ENCODE measurements around the gene CNTN4.
"Not testable (repeated sequence)": the region's sequence is repeated elsewhere in the genome, so short reads cannot be mapped to it uniquely, and the experiment has no call there.

Gene CNTN4

GRCh38 chr3:2098398-2099027, at the start of gene CNTN4:
TSS of gene CNTN4 (plus strand) at chr3:2098866.
- no peak for DNase-seq (ENCODE audit: low read depth)

DNA sequence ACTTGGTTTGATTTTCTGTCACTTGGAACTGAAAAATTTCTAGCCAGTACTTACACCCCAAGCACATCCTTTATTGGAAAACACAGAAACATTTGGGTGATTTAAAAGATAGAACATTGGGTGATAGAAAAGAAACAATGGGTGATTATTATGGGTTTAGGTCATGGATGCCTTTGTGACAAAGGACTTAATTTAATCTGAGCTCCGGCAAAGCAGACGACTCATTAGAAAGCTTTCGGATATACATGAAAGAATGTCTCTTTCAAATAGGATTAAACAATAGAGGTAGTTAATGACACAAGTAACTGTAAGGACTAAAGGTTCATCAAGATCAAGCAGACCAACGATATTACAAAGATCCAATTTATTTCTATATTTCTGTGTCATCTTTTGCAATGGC, 37.3 kb upstream of the CNTN4 start:
- no peak for DNase-seq (ENCODE audit: low read depth)

DNA sequence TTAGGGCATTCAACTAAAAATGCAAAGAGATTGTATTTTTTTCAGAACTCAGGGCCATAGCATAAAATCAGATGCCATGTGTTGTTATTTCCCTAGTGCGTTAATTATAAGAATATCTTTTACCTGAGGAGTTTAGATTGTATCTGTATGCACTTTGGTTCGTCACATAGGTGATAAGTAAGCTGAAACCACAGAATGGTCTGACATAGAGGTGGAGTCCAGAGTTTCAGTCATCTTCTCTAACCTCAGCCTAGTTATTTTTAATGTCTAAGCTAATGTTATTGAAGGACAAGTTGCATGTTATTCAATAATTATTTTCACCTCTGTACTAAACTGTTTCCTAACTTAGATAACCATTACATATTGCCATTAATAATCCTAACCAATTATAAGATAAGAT, 27.1 kb upstream of the CNTN4 start:
- no peak for DNase-seq (ENCODE audit: low read depth)

- no peak for DNase-seq (ENCODE audit: low read depth)
These were observed 19.8 kb upstream of the CNTN4 start for GRCh38 chr3:2078821-2079220.

DNA sequence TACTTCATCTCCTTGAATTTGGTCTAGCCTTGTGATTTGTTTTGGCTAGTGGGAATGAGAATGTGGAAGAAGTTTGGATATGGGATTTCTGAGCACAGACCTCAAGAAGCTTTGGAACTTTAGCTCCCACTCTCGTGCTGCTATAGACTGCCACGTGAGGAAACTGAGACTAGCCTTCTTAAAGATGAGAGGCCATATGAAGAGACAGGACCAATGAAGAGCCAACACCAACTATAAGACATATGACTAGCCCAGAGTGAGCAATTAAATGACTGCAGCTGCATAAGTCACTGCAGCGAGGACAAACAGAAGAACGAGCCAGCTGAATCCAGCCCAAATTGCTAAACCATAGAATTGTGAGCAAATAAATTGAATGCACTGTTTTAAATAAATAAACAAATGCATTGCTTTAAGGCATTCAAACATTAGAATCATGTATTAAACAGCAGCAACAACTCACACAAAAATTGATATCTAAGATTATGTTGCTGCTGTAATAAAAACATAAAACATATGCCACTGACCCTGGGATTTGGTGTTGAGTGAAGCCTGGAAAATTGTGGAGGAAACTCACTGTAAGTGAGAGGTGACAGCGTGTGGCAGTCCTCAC, 15.7 kb upstream of the CNTN4 start:
- no peak for DNase-seq (ENCODE audit: low read depth)

DNA sequence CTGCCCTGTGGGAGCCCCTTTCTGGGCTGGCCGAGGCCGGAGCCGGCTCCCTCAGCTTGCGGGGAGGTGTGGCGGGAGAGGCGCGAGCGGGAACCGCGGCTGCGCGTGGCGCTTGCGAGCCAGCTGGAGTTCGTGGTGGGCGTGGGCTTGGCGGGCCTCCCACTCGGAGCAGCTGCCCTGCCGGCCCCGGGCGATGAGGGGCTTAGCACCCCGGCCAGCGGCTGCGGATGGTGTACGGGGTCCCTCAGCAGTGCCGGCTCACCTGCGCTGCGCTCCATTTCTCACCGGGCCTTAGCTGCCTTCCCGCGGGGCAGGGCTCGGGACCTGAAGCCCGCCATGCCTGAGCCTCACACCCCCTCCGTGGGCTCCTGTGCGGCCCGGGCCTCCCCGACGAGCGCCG, 15.1 kb upstream of the CNTN4 start:
- DNase-seq (ENCODE audit: low read depth) = not testable (repeated sequence)

- DNase-seq (ENCODE audit: low read depth) = no peak
These were observed 8.4 kb upstream of the CNTN4 start for GRCh38 chr3:2090095-2090911.

GRCh38 chr3:2092758-2093157, 5.9 kb upstream of the CNTN4 start:
- no peak for DNase-seq (ENCODE audit: low read depth)

- DNase-seq (ENCODE audit: low read depth) = no peak
These were observed 3.7 kb upstream of the CNTN4 start for GRCh38 chr3:2094941-2095340.

DNA sequence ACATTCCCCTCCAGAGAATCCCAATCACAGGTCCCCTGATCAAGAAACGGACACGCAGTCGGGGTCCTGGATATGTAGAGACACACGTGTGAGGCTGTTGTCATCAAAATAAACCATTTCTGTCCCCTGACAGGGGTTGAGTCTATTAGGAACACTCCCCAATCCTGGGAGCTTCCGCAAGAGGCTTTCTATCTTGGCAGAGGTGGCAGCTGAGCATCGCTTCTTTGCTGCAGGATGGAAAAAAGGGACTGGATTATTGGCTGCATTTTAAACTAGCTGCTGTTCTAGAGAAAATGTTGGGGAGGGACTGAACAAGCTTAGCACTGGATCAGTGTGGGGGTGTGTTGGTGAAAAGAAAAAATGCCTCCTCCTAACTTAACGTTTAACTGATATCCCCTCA, 2.5 kb upstream of the CNTN4 start:
- DNase-seq (ENCODE audit: low read depth) = no peak

GRCh38 chr3:2097641-2098191, 950 bp upstream of the CNTN4 start:
- no peak for DNase-seq (ENCODE audit: low read depth)

- DNase-seq (ENCODE audit: low read depth) = no peak
These were observed 484 bp downstream of the CNTN4 start for GRCh38 chr3:2099028-2099671.

DNA sequence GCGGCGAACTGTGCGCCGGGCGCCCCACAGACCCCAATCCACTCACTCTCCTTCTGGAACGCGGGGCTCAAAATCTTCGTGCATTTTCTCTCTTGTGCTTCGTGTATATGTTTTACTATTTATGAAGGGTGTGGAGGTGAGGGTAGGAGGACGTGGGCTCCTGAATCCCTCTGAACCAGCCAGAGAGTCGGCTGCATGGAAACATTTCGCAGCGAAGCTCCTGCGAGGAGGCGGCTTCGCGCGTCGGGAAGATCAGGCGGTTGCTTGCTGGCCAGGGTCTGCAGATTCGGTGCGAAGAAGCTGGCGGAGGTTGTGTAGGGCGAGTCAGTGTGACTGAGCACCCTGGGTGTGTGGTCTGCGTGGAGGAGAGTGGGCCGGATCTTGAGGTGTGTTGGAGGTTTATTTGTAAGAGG, 1.1 kb downstream of the CNTN4 start:
- DNase-seq (ENCODE audit: low read depth) = no peak

- DNase-seq (ENCODE audit: low read depth) = no peak
These were observed 7.8 kb downstream of the CNTN4 start for GRCh38 chr3:2106438-2106837.

DNA sequence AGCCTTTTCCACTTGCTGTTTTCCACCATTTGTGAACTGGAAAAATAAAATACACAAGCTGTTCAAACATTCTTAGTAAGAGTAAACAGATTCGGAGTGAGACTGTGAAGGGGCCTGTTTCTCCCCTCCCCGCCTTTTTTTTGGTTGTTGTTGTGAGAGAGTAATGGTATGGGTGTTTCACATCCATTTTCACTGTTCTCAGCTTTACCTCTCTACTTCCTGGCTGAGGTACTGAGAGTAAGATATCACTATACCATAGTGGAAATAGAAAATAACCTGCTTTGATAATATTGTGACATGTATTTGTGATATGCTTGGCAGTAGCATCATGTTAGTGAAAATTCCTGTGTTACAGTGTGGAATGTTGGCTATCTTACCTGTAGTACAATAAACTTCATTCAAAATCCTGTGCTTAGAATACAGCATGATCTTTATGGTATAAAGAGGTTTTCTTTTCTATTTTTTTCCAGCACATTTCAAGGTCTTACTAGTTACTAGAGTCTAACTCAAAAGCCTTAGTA, 12.0 kb downstream of the CNTN4 start:
- no peak for DNase-seq (ENCODE audit: low read depth)

DNA sequence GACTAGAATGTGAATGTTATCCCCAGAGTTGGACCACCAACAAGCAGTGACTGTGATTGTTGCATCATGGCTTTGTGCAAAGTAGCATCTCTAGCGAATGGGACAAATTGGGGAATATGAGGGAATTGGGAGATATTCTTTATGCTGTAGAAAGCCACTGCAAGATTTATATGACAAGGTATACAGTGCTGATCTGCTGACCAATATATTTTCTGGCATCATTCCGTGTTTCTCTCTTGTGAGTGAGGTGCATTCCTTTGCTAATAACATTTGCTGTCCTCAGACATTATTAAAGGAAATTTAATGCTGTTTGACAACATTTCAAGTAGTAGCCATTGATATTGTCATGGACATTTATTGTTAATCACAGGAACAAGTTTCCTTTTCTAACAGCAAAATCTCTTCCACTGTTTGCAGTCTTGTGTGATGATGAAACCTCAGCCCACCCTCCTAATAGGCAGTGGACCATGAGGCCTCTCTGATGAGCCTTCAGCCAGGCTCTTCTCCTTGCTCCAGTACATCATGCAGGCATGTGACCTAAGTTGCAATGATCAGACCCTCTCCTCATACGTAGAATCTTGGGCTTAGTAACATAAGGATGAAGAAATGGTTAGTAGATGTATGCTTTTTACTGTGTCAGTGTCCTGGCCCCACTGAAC, 16.1 kb downstream of the CNTN4 start:
- no peak for DNase-seq (ENCODE audit: low read depth)

DNA sequence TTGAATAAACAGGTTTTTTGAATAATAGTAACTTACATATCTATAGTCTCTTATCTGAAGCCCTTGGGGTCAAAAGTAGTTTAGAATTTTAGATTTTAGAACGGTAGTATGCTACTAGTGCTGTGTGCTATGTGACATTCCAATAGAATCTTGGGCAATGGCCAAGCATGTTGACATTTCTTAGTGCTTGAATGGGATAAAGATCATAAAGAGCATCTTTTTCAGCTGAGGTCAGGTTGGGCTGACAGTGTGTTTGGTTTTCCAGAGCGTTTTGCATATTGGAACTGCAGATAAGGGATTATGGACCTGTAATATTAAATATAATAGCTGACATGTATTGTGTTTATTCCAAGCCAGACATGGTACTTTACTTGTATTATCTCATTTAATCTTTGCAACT, 32.1 kb downstream of the CNTN4 start:
- no peak for DNase-seq (ENCODE audit: low read depth)

DNA sequence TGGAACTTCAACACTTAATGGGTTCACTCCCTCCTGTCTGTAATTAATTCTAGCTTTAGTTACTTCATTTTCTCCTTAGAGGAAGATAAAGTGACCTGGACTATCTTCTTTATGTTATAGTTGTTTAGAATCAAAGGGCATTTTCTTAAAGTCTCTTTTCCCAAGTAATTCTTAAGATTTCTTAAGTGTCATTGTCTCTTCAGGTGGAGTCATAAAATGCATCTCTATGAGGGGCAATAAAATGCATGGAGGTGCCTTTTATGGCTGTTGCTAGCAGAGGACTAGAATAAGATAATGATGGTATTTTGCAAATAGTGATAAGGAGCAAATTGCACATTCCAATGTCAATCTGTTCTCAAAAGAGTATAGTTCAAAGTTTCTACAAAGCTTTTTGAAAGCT, 34.5 kb downstream of the CNTN4 start:
- DNase-seq (ENCODE audit: low read depth) = no peak

DNA sequence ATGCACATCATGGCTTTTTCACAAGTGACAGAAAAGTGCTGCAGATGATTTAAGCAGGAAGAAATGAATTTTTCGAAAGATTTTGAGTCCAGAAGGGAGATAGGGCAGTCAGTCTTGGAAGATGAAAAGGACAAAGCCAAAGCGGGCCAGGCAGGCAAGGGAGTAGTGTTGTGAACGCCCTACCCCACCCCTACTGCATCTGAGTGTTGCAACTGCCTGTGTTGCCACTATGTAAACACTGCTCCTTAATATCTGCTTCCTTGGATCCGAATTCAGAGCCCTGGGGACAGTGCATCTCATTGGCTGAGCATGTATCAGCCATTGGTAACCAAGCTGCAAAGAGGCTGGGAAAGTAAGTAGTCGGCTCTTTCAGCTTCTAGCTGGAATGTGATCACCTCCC, 39.0 kb downstream of the CNTN4 start:
- no peak for DNase-seq (ENCODE audit: low read depth)

DNA sequence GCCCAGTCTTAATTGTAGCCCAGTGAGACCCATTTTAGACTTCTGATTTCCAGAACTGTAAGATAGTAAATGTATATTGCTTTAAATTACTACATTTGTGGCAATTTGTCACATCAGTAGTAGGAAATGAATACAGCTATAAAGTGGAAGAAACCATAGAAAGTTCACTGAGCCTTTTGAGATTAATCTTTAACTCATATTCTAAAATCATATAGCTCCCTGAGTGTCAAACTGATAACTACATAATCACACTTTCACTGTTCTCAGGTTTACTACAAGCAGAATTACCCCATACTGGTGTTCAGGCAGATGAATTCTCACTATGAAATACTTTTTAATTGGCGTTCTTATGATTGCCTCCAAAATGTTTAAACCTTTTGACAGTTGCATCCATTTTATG, 42.8 kb downstream of the CNTN4 start:
- DNase-seq (ENCODE audit: low read depth) = no peak

DNA sequence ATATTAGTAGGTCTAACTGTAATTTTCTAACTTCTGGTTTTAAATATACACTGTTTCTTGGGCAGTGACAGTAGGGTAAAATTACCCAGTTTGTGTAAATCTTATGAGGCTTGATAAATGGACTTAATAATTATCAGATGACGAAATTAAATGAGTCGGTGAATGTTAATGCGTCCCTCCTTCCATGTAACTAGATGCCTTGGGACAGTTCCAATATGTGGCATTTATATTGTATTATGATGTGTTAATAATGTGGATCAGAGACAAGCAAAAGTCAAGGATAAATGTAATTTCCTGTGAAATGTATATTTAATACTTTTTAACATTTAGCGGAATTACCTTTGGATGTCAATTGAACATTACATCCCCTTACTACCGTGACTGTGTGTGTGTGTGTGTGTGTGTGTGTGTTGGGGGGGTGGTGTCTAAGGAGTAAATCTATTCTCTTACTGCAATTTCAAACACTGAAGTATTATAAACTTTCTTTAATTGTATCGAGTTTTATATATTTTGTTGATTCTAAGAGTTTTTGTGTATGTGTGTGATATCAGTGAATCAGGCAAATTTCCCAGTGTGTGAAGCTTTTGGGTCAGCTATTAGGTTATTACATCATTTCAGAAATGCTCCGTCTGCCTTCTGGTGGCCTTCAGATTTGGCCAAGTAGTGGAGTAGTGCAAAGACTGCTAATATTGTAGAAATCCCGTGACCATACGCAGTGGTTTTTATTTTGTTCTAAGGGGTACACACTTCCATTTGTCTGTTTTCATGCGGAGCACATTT, 50.1 kb downstream of the CNTN4 start:
- DNase-seq (ENCODE audit: low read depth) = no peak

Measured in activated T-cell treated with anti-CD3 and anti-CD28 coated beads for 48 hours (primary cell).